ENCODE data around the gene FLNB. TPM values are rescaled to one million over a fixed set of nuclear protein-coding genes. Genes with fewer than 3 reads are reported as not detected.

The FLNB gene
- total RNA-seq, 4 donors from 2014 or later: 265 to 345 (median 277) TPM

GRCh38 chr3:58064923-58065638, 56.9 kb downstream of the FLNB start:
- TF ChIP-seq POLR2A (IDR thresholded peaks at IDR 0.05) (no peak), EP300 (IDR thresholded peaks at IDR 0.05) (no peak), CTCF (IDR thresholded peaks at IDR 0.05) (no peak)

GRCh38 chr3:58065700-58066167, 57.5 kb downstream of the FLNB start:
- TF ChIP-seq POLR2A (IDR thresholded peaks at IDR 0.05): no peak
- no peak for DNase-seq (ENCODE audit: low spot score in 2 of 2)
- no peaks in the 10 kb centered on the region for H3K36me3 ChIP-seq
- H3K27me3 ChIP-seq: no peaks in the 10 kb centered on the region
- WGBS, 2 donors: 41 to 67% methylated on average over 4 to 6 of the region's 6 CpGs
- H3K9me3 ChIP-seq: no peaks in the 10 kb centered on the region
- H3K4me3 ChIP-seq: no peak overlapping the region
- peaks cover 0 to 98% (median 57%) of the 10 kb centered on the region in 4 donors for H3K4me1 ChIP-seq
- peak overlapping the region in 3 of 4 donors; percentile 34 to 84 (median 75) for H3K27ac ChIP-seq

More at GRCh38 chr3:58064923-58065638, 56.9 kb downstream of the FLNB start:
- no peak for DNase-seq (ENCODE audit: low spot score in 2 of 2)
- H3K27ac ChIP-seq: peak overlapping the region in 3 of 4 donors; percentile 34 to 84 (median 75)
- no peaks in the 10 kb centered on the region for H3K9me3 ChIP-seq
- no peaks in the 10 kb centered on the region for H3K36me3 ChIP-seq
- 87 to 97% methylated on average over 10 of the region's 10 CpGs for WGBS, 2 donors
- peaks cover 0 to 98% (median 61%) of the 10 kb centered on the region in 4 donors for H3K4me1 ChIP-seq
- H3K4me3 ChIP-seq: no peak overlapping the region
- H3K27me3 ChIP-seq: no peaks in the 10 kb centered on the region

- peak overlapping the region in 3 of 4 donors; percentile 34 to 84 (median 75) for H3K27ac ChIP-seq
- no peaks in the 10 kb centered on the region for H3K27me3 ChIP-seq
- H3K9me3 ChIP-seq: no peaks in the 10 kb centered on the region
- H3K4me3 ChIP-seq: no peak overlapping the region
- no peak for DNase-seq (ENCODE audit: low spot score in 2 of 2)
- no peak for TF ChIP-seq POLR2A (IDR thresholded peaks at IDR 0.05)
- no peak for TF ChIP-seq EP300 (IDR thresholded peaks at IDR 0.05)
- TF ChIP-seq CTCF (IDR thresholded peaks at IDR 0.05): no peak
- WGBS, 2 donors: 22 to 24% methylated on average over 3 of the region's 3 CpGs
- no peaks in the 10 kb centered on the region for H3K36me3 ChIP-seq
- H3K4me1 ChIP-seq: peaks cover 0 to 96% (median 48%) of the 10 kb centered on the region in 4 donors
Observed at GRCh38 chr3:58066842-58067241, 58.6 kb downstream of the FLNB start.

- WGBS, 2 donors: 48 to 82% methylated on average over 2 of the region's 2 CpGs
- H3K36me3 ChIP-seq: no peaks in the 10 kb centered on the region
- no peaks in the 10 kb centered on the region for H3K27me3 ChIP-seq
- H3K4me1 ChIP-seq: peaks cover 0 to 96% (median 44%) of the 10 kb centered on the region in 4 donors
- H3K9me3 ChIP-seq: no peaks in the 10 kb centered on the region
- no peak for DNase-seq (ENCODE audit: low spot score in 2 of 2)
- peak overlapping the region in 2 of 4 donors; percentile 75 to 84 for H3K27ac ChIP-seq
- TF ChIP-seq EP300 (IDR thresholded peaks at IDR 0.05): no peak
- no peak for TF ChIP-seq POLR2A (IDR thresholded peaks at IDR 0.05)
- no peak for TF ChIP-seq CTCF (IDR thresholded peaks at IDR 0.05)
- H3K4me3 ChIP-seq: no peak overlapping the region
Observed at GRCh38 chr3:58068122-58068809, 60.0 kb downstream of the FLNB start.

- peak overlapping the region in 2 of 4 donors; percentile 77 to 80 for H3K27ac ChIP-seq
- TF ChIP-seq CTCF (IDR thresholded peaks at IDR 0.05) (no peak), EP300 (IDR thresholded peaks at IDR 0.05) (no peak), POLR2A (IDR thresholded peaks at IDR 0.05) (no peak)
- H3K4me1 ChIP-seq: peaks cover 0 to 85% (median 31%) of the 10 kb centered on the region in 4 donors
Observed at GRCh38 chr3:58071480-58071971, 63.3 kb downstream of the FLNB start.

More at GRCh38 chr3:58071480-58071971, 63.3 kb downstream of the FLNB start:
- 62 to 66% methylated on average over 7 of the region's 7 CpGs for WGBS, 2 donors
- Histone ChIP-seq H3K9me3 (no peaks in the 10 kb centered on the region), H3K27me3 (no peaks in the 10 kb centered on the region), H3K36me3 (no peaks in the 10 kb centered on the region), H3K4me3 (no peak overlapping the region)
- DNase-seq (ENCODE audit: low spot score in 2 of 2): no peak
